Keratinocyte (primary cell): ENCODE data around the gene VAV2. TPM values are rescaled to one million over a fixed set of nuclear protein-coding genes. Genes with fewer than 3 reads are reported as not detected.

Experiments
- DNase-seq: peaks from one replicate; pipeline ENCODE4 v3.0.0-alpha.2; 2011; ENCODE audit warnings: low read depth, missing footprints, low spot score
- FAIRE-seq: peaks from 2 replicates; lab custom pipeline; 2011; peaks lifted over from hg19 to GRCh38; lab: Jason Lieb, UNC
- H2AFZ ChIP-seq: 2 replicates; pipeline ENCODE4 v1.6.0; 2012; ENCODE audit warnings: low read length, control low read depth, inconsistent platforms; ENCODE audit not compliant: control insufficient read depth
- H3K27ac ChIP-seq: 2 replicates; pipeline ENCODE4 v1.5.1; 2011; ENCODE audit warnings: low read length; ENCODE audit not compliant: control insufficient read depth, insufficient read depth
- H3K27me3 ChIP-seq: 3 replicates; pipeline ENCODE4 v1.6.0; 2011; ENCODE audit warnings: low read length; ENCODE audit not compliant: control insufficient read depth, insufficient read depth; ENCODE audit errors: extremely low read depth
- H3K36me3 ChIP-seq, 2 experiments: 2 replicates in 1 of 2; 3 replicates in 1 of 2; pipeline ENCODE4 v1.5.1; 2011; ENCODE audit warnings: low read length in 2 of 2, mild to moderate bottlenecking in 1 of 2; ENCODE audit not compliant: control insufficient read depth in 2 of 2, insufficient read depth in 2 of 2; ENCODE audit errors: extremely low read depth in 1 of 2
- H3K4me1 ChIP-seq: 3 replicates; pipeline ENCODE4 v1.5.1; 2011; ENCODE audit warnings: low read length; ENCODE audit not compliant: control insufficient read depth, insufficient read depth; ENCODE audit errors: extremely low read depth
- H3K4me2 ChIP-seq: 3 replicates; pipeline ENCODE4 v1.6.0; 2011; ENCODE audit warnings: low read depth, low read length; ENCODE audit not compliant: control insufficient read depth, insufficient read depth; ENCODE audit errors: extremely low read depth
- H3K4me3 ChIP-seq, 3 experiments: fragments of 200-600 bp in 1 of 3; sonication (generic) in 1 of 3; 2 replicates in 2 of 3; 3 replicates in 1 of 3; pipeline ENCODE4 v1.5.1; 2011 to 2016; ENCODE audit warnings: low read length in 3 of 3, mild to moderate bottlenecking in 3 of 3, control low read depth in 2 of 3, inconsistent platforms in 1 of 3, low read depth in 1 of 3, mixed read lengths in 1 of 3, mixed run types in 1 of 3, moderate library complexity in 1 of 3; ENCODE audit not compliant: control insufficient read depth in 2 of 3, insufficient read depth in 2 of 3; ENCODE audit errors: extremely low read depth in 1 of 3
- H3K79me2 ChIP-seq: 2 replicates; pipeline ENCODE4 v1.6.0; 2012; ENCODE audit warnings: low read length; ENCODE audit not compliant: control insufficient read depth, insufficient read depth
- H3K9ac ChIP-seq: 3 replicates; pipeline ENCODE4 v1.6.0; 2011; ENCODE audit warnings: low read length; ENCODE audit not compliant: control insufficient read depth, insufficient read depth; ENCODE audit errors: extremely low read depth
- H3K9me1 ChIP-seq: 3 replicates; pipeline ENCODE4 v1.6.0; 2011; ENCODE audit warnings: low read length; ENCODE audit not compliant: control insufficient read depth, insufficient read depth; ENCODE audit errors: extremely low read depth
- H3K9me3 ChIP-seq: 2 replicates; pipeline ENCODE4 v1.5.1; 2012; ENCODE audit warnings: low read depth, low read length; ENCODE audit not compliant: control insufficient read depth
- H4K20me1 ChIP-seq: 3 replicates; pipeline ENCODE4 v1.6.0; 2011; ENCODE audit warnings: low read length; ENCODE audit not compliant: control insufficient read depth, insufficient read depth; ENCODE audit errors: extremely low read depth
- CTCF ChIP-seq, 3 experiments: IDR thresholded peaks in 1 of 3; conservative IDR thresholded peaks in 1 of 3; optimal IDR thresholded peaks in 1 of 3; 2 replicates in 2 of 3; 3 replicates in 1 of 3; pipeline versions ENCODE3 to v1.5.1; 2011; ENCODE audit warnings: low read length in 3 of 3, mild to moderate bottlenecking in 3 of 3, moderate library complexity in 2 of 3, control low read depth in 1 of 3, inconsistent platforms in 1 of 3; ENCODE audit not compliant: insufficient read depth in 2 of 3; ENCODE audit errors: extremely low read depth in 1 of 3
- EZH2 ChIP-seq: IDR thresholded peaks from one replicate; pipeline ENCODE4 v1.6.1; 2012; ENCODE audit warnings: inconsistent platforms, mild to moderate bottlenecking, low read length, moderate library complexity
- dilution Hi-C: fragments of 300-500 bp; cut with MboI; formaldehyde crosslinking; loops from one replicate; pipeline ENCODE4 v1.7.0; 2020; ENCODE audit warnings: low sequenced_read_pairs; ENCODE audit not compliant: extremely low pct_ligation_motif_present
- polyA plus RNA-seq, 5 experiments: library from polyadenylated mRNA; depleted of rRNA in 3 of 5; stranded (reverse) in 3 of 5; stranded (forward) in 1 of 5; unstranded in 1 of 5; fragments of >200 nt; gene quantifications; 1 replicate in 1 of 5; 2 replicates in 3 of 5; 3 replicates in 1 of 5; pipeline versions ENCODE4 v1.2.1 to v1.2.3, GENCODE V29; 2011 to 2012; ENCODE audit warnings: missing spikeins in 2 of 5, low read depth in 1 of 5, low replicate concordance in 1 of 5

The VAV2 gene
- polyA plus RNA-seq, 1 donor (not counting 4 experiments of a cell fraction or from before 2014, with no cell fraction given): 16.4 TPM

GRCh38 chr9:133718563-133719315, 273.4 kb downstream of the VAV2 start:
- Histone ChIP-seq H3K9ac (no peak overlapping the region), H3K4me3 (no peak overlapping the region), H4K20me1 (no peaks in the 10 kb centered on the region), H3K9me1 (no peaks in the 10 kb centered on the region), H3K27me3 (peaks cover 15% of the 10 kb centered on the region), H3K79me2 (no peaks in the 10 kb centered on the region), H3K4me2 (no peak overlapping the region), H2AFZ (no peak overlapping the region), H3K9me3 (no peaks in the 10 kb centered on the region), H3K27ac (no peak overlapping the region), H3K4me1 (no peaks in the 10 kb centered on the region), H3K36me3 (no peaks in the 10 kb centered on the region)
- FAIRE-seq (no peak), DNase-seq (no peak)
- no peak for TF ChIP-seq EZH2
- TF ChIP-seq CTCF (optimal IDR thresholded peaks at IDR 0.05 in 1 of 3, IDR thresholded peaks at IDR 0.05 in 1 of 3, conservative IDR thresholded peaks at IDR 0.05 in 1 of 3; ENCODE audit: extremely low read depth in 1 of 3, insufficient read depth in 2 of 3, low read length in 3 of 3): no peak
- dilution Hi-C loops: no loop called here

- Histone ChIP-seq H3K4me1 (no peaks in the 10 kb centered on the region), H3K79me2 (no peaks in the 10 kb centered on the region), H3K27ac (no peak overlapping the region), H3K36me3 (no peaks in the 10 kb centered on the region), H3K9me1 (no peaks in the 10 kb centered on the region), H2AFZ (no peak overlapping the region), H3K9ac (no peak overlapping the region), H3K27me3 (peaks cover 15% of the 10 kb centered on the region), H3K4me3 (no peak overlapping the region), H3K9me3 (no peaks in the 10 kb centered on the region), H4K20me1 (no peaks in the 10 kb centered on the region), H3K4me2 (no peak overlapping the region)
- dilution Hi-C loops: no loop called here
- DNase-seq: no peak
- no peak for FAIRE-seq
- TF ChIP-seq EZH2: no peak
- no peak for TF ChIP-seq CTCF (optimal IDR thresholded peaks at IDR 0.05 in 1 of 3, IDR thresholded peaks at IDR 0.05 in 1 of 3, conservative IDR thresholded peaks at IDR 0.05 in 1 of 3; ENCODE audit: extremely low read depth in 1 of 3, insufficient read depth in 2 of 3, low read length in 3 of 3)
These were observed 274.8 kb downstream of the VAV2 start for GRCh38 chr9:133717113-133718031.
